H1 (cell line): ENCODE results near the gene JAKMIP2. TPM values are rescaled to one million over a fixed set of nuclear protein-coding genes. Genes with fewer than 3 reads are reported as not detected.

Source experiments
- CTCF ChIA-PET: fragments of 300-600 bp; sonication (Branson Sonifier 250); formaldehyde crosslinking; loops from one replicate; lab custom pipeline; 2021; ENCODE audit not compliant: partially characterized antibody; lab: Charles Lee
- POLR2A ChIA-PET: fragments of 300-600 bp; sonication (Branson Sonifier 250); formaldehyde crosslinking; loops from one replicate; lab custom pipeline; 2021; ENCODE audit warnings: inconsistent platforms; ENCODE audit not compliant: partially characterized antibody; lab: Charles Lee
- DNase-seq, 2 experiments: peaks; one replicate each; pipeline versions ENCODE4 v3.0.0 to v3.0.0-alpha.2; 2010 to 2022; ENCODE audit warnings: low spot score in 2 of 2, low read depth in 1 of 2, mixed read lengths in 1 of 2
- FAIRE-seq: peaks from 2 replicates; lab custom pipeline; 2011; peaks lifted over from hg19 to GRCh38; lab: Jason Lieb, UNC
- H2AFZ ChIP-seq: 2 replicates; pipeline ENCODE4 v1.8.1; 2012; ENCODE audit warnings: low read length, inconsistent platforms
- H2AK5ac ChIP-seq: 2 replicates; pipeline ENCODE4 v1.6.1; 2013; ENCODE audit warnings: low read depth, low read length
- H2BK120ac ChIP-seq: replicated peaks from 2 replicates; pipeline ENCODE3; 2013; ENCODE audit warnings: low read depth, low read length, inconsistent platforms
- H2BK12ac ChIP-seq: 2 replicates; pipeline ENCODE4 v1.6.1; 2013; ENCODE audit warnings: low read depth, low read length
- H2BK15ac ChIP-seq: 2 replicates; pipeline ENCODE4 v1.6.1; 2013; ENCODE audit warnings: low read length
- H2BK20ac ChIP-seq: 2 replicates; pipeline ENCODE4 v1.6.1; 2013; ENCODE audit warnings: low read length
- H2BK5ac ChIP-seq: 2 replicates; pipeline ENCODE4 v1.6.1; 2013; ENCODE audit warnings: low read depth, low read length
- H3K14ac ChIP-seq: 2 replicates; pipeline ENCODE4 v1.6.1; 2013; ENCODE audit warnings: inconsistent platforms; ENCODE audit not compliant: insufficient read length
- H3K18ac ChIP-seq: 2 replicates; pipeline ENCODE4 v1.6.1; 2013; ENCODE audit warnings: low read length; ENCODE audit errors: extremely low read depth
- H3K23ac ChIP-seq: 2 replicates; pipeline ENCODE4 v1.6.1; 2013; ENCODE audit warnings: inconsistent platforms; ENCODE audit not compliant: insufficient read length
- H3K23me2 ChIP-seq: 2 replicates; pipeline ENCODE4 v1.6.1; 2013; ENCODE audit warnings: low read depth, low read length
- H3K27ac ChIP-seq: 2 replicates; pipeline ENCODE4 v1.6.1; 2011; ENCODE audit warnings: low read depth, low read length, inconsistent platforms
- H3K27me3 ChIP-seq, 4 experiments: replicated peaks in 1 of 4; 1 replicate in 1 of 4; 2 replicates in 3 of 4; pipeline versions ENCODE4 v1.6.1 to v1.8.1; 2011 to 2013; ENCODE audit warnings: low read length in 3 of 4, mild to moderate bottlenecking in 3 of 4, inconsistent platforms in 2 of 4, mixed read lengths in 2 of 4, moderate library complexity in 1 of 4; ENCODE audit not compliant: control insufficient read depth in 3 of 4, insufficient read depth in 3 of 4; ENCODE audit errors: extremely low read depth in 1 of 4
- H3K36me3 ChIP-seq, 4 experiments: 2 replicates each; pipeline versions ENCODE4 v1.6.1 to v1.8.1; 2011 to 2013; ENCODE audit warnings: mild to moderate bottlenecking in 4 of 4, low read length in 3 of 4, moderate library complexity in 2 of 4, control low read depth in 1 of 4, inconsistent platforms in 1 of 4; ENCODE audit not compliant: insufficient read depth in 4 of 4, control insufficient read depth in 2 of 4
- H3K4ac ChIP-seq: replicated peaks from 2 replicates; pipeline ENCODE3; 2013; ENCODE audit warnings: low read length, low read depth, mixed read lengths, inconsistent platforms; ENCODE audit not compliant: insufficient read length
- H3K4me1 ChIP-seq, 4 experiments: replicated peaks in 1 of 4; 1 replicate in 1 of 4; 2 replicates in 3 of 4; pipeline versions ENCODE4 v1.6.1 to v1.8.1; 2011 to 2013; ENCODE audit warnings: low read length in 3 of 4, inconsistent platforms in 2 of 4, mixed read lengths in 1 of 4; ENCODE audit not compliant: insufficient read depth in 4 of 4, control insufficient read depth in 3 of 4
- H3K4me2 ChIP-seq, 2 experiments: 2 replicates each; pipeline versions ENCODE4 v1.6.1 to v1.8.1; 2011 to 2013; ENCODE audit warnings: low read depth in 2 of 2, low read length in 2 of 2, control low read depth in 1 of 2, inconsistent platforms in 1 of 2, mild to moderate bottlenecking in 1 of 2; ENCODE audit not compliant: insufficient read depth in 1 of 2
- H3K4me3 ChIP-seq, 4 experiments: fragments of 200-600, 300-600 bp in 1 of 4; sonication (generic), shearing (Covaris generic), sonication (Bioruptor Twin) in 1 of 4; 2 replicates each; pipeline versions ENCODE4 v1.5.1 to v1.8.1; 2011 to 2016; ENCODE audit warnings: low read length in 4 of 4, low read depth in 3 of 4, control low read depth in 2 of 4, inconsistent platforms in 2 of 4, mild to moderate bottlenecking in 2 of 4, mixed read lengths in 1 of 4, moderate library complexity in 1 of 4; ENCODE audit not compliant: insufficient read depth in 2 of 4; ENCODE audit errors: extremely low read depth in 1 of 4
- H3K56ac ChIP-seq: replicated peaks from 2 replicates; pipeline ENCODE3; 2013; ENCODE audit warnings: low read depth, mild to moderate bottlenecking, mixed read lengths, low read length, inconsistent platforms; ENCODE audit not compliant: insufficient read length
- H3K79me1 ChIP-seq: 2 replicates; pipeline ENCODE4 v1.6.1; 2013; ENCODE audit warnings: low read depth, low read length, control low read depth
- H3K79me2 ChIP-seq, 2 experiments: 2 replicates each; pipeline versions ENCODE4 v1.6.1 to v1.8.1; 2012 to 2013; ENCODE audit warnings: low read length in 2 of 2, mild to moderate bottlenecking in 2 of 2, inconsistent platforms in 1 of 2; ENCODE audit not compliant: insufficient read depth in 2 of 2, control insufficient read depth in 1 of 2
- H3K9ac ChIP-seq, 4 experiments: replicated peaks in 1 of 4; 1 replicate in 1 of 4; 2 replicates in 3 of 4; pipeline versions ENCODE4 v1.6.1 to v1.8.1; 2011 to 2013; ENCODE audit warnings: low read depth in 3 of 4, low read length in 3 of 4, control low read depth in 2 of 4, mild to moderate bottlenecking in 2 of 4, moderate library complexity in 2 of 4, inconsistent platforms in 1 of 4; ENCODE audit errors: extremely low read depth in 1 of 4
- H3K9me3 ChIP-seq, 2 experiments: 2 replicates each; pipeline versions ENCODE4 v1.6.1 to v1.8.1; 2012 to 2013; ENCODE audit warnings: mild to moderate bottlenecking in 2 of 2, moderate library complexity in 2 of 2, control low read depth in 1 of 2, inconsistent platforms in 1 of 2, low read depth in 1 of 2, low read length in 1 of 2, mixed read lengths in 1 of 2; ENCODE audit not compliant: insufficient read depth in 2 of 2
- H4K20me1 ChIP-seq, 2 experiments: replicated peaks in 1 of 2; 2 replicates each; pipeline versions ENCODE3 to v1.8.1; 2011 to 2013; ENCODE audit warnings: inconsistent platforms in 2 of 2, low read length in 2 of 2, mild to moderate bottlenecking in 1 of 2; ENCODE audit not compliant: insufficient read depth in 2 of 2, control insufficient read depth in 1 of 2
- H4K5ac ChIP-seq: 2 replicates; pipeline ENCODE4 v1.6.1; 2013; ENCODE audit warnings: low read length, low read depth, mixed read lengths, inconsistent platforms; ENCODE audit not compliant: insufficient read length
- H4K8ac ChIP-seq: 2 replicates; pipeline ENCODE4 v1.8.0; 2013; ENCODE audit warnings: mild to moderate bottlenecking, moderate library complexity, low read length, inconsistent platforms; ENCODE audit not compliant: insufficient read depth; ENCODE audit errors: extremely low read depth
- H4K91ac ChIP-seq: replicated peaks from 2 replicates; pipeline ENCODE3; 2013; ENCODE audit warnings: low read length, mixed read lengths, inconsistent platforms; ENCODE audit not compliant: insufficient read length
- CEBPB ChIP-seq: IDR thresholded peaks from 2 replicates; pipeline ENCODE4 v1.6.1; 2012; ENCODE audit warnings: low read depth, low read length
- CTCF ChIP-seq, 3 experiments: IDR thresholded peaks; 1 replicate in 2 of 3; 2 replicates in 1 of 3; pipeline versions ENCODE4 v1.5.1 to v1.6.1; 2011; ENCODE audit warnings: low read length in 3 of 3, mild to moderate bottlenecking in 3 of 3, inconsistent platforms in 2 of 3, low read depth in 1 of 3, moderate library complexity in 1 of 3; ENCODE audit not compliant: insufficient read depth in 1 of 3; ENCODE audit errors: control extremely low read depth in 1 of 3
- EGR1 ChIP-seq: IDR thresholded peaks from 2 replicates; pipeline ENCODE4 v1.6.1; 2011; ENCODE audit warnings: low read depth, low read length, borderline replicate concordance
- JUND ChIP-seq: IDR thresholded peaks from 2 replicates; pipeline ENCODE4 v1.6.1; 2011; ENCODE audit warnings: mild to moderate bottlenecking, improper control_type of control experiment, low read length
- SAP30 ChIP-seq: fragments of 300-600 bp; sonication (generic); IDR thresholded peaks from 2 replicates; pipeline ENCODE4 v1.7.1; 2012; ENCODE audit warnings: low read length, moderate library complexity, mild to moderate bottlenecking, inconsistent platforms; ENCODE audit not compliant: insufficient read depth, insufficient replicate concordance
- SIX5 ChIP-seq: IDR thresholded peaks from 2 replicates; pipeline ENCODE4 v1.6.1; 2011; ENCODE audit warnings: mild to moderate bottlenecking, low read depth, low read length
- SP2 ChIP-seq: IDR thresholded peaks from 2 replicates; pipeline ENCODE4 v1.6.1; 2012; ENCODE audit warnings: mild to moderate bottlenecking, low read length, inconsistent platforms
- TAF7 ChIP-seq: optimal IDR thresholded peaks from 2 replicates; pipeline ENCODE3; 2011; ENCODE audit warnings: low read depth, mild to moderate bottlenecking, inconsistent platforms, low read length, moderate library complexity, borderline replicate concordance
- ZNF274 ChIP-seq: IDR thresholded peaks from 2 replicates; pipeline ENCODE4 v1.7.0; 2012; ENCODE audit warnings: low read length, borderline replicate concordance; ENCODE audit errors: extremely low read depth
- WGBS, 2 experiments: shearing (Covaris generic) in 1 of 2; methylation state at CpG; one replicate each; pipeline versions ENCODE4 v1.1.6 to v1.1.7; 2013 to 2015; ENCODE audit warnings: low lambda C conversion rate in 2 of 2, mixed read lengths in 2 of 2, inconsistent platforms in 1 of 2, low coverage in 1 of 2, missing lambda C conversion rate in 1 of 2; ENCODE audit not compliant: insufficient replicate concordance in 2 of 2, insufficient coverage in 1 of 2, insufficient read length in 1 of 2; ENCODE audit errors: extremely low coverage in 1 of 2, missing lambda C conversion rate in 1 of 2; 5-methylcytosine and 5-hydroxymethylcytosine counted together
- polyA plus RNA-seq, 7 experiments: library from polyadenylated mRNA; depleted of rRNA in 3 of 7; stranded (reverse) in 5 of 7; unstranded in 2 of 7; fragments of >200 nt in 5 of 7; fragments of 200-250 nt in 2 of 7; gene quantifications; 1 replicate in 5 of 7; 2 replicates in 1 of 7; 4 replicates in 1 of 7; pipeline versions ENCODE4 v1.2.1 to v1.2.3, GENCODE V29; 2011 to 2013; ENCODE audit warnings: missing spikeins in 2 of 7, mixed read lengths in 2 of 7
- total RNA-seq: library from RNA; stranded (reverse); fragmentation: NEBNext Ultra II Directional; extraction: Animal tissue kit (Norgen Biotek cat#: 25700); gene quantifications from 2 replicates; pipeline ENCODE4 v1.2.1, GENCODE V29; 2021

Gene JAKMIP2
- total and polyA plus RNA-seq, 2 of the 8 experiments (the other 6 are each of a cell fraction or from before 2014, with no cell fraction given) = 2.4 to 13.6 TPM

DNA sequence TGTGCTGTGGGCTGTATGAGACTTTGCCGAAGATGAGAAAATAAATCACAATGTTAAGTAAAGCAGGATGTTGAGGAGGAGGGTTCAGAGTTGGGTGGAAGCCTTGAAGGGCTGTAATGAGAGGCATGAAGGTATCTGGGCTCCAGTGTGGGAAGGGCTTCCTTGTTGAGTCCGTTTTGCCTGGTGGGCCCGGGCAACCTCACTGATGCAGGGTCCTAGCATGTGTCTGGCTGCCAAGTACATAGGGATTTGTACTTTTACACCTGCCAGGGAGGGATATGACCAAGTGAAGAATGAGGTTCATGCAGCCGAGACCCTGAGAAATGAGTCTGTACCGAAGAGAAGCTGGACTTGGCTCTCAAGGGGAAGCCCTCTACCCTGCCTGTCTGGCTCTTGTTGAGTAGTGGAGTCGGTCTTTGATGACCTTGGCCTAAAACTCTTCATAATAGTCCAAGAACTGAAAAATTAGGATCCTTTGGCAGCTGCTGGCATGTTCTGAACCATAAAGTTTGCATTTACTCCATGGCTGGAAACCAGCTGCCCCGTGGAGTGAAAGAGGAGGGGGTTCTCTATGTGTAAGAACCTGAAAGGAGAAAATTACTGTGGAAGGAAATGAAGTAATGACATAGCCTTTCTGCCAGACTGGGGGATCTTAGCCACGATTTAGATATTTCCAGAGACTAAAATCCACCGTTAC lies 213.7 kb downstream of the JAKMIP2 start:
- peak overlapping the region; percentile 97 for H3K18ac ChIP-seq
- no peaks in the 10 kb centered on the region; the same call in 1 of the 2 replicates for H3K23me2 ChIP-seq
- no peaks in the 10 kb centered on the region for H4K20me1 ChIP-seq
- peaks cover under 1 to 38% (median 18%) of the 10 kb centered on the region in 4 experiments; a peak in 6 of 8 replicates for H3K36me3 ChIP-seq
- peak overlapping the region; percentile 82 for H4K5ac ChIP-seq
- peaks cover 8 to 27% (median 18%) of the 10 kb centered on the region in 4 experiments; a peak in 5 of 7 replicates for H3K4me1 ChIP-seq
- 74% methylated on average over 9 of the region's 9 CpGs; no CpG with 5 or more reads in 1 of the 2 experiments for WGBS, 2 experiments
- H3K4me2 ChIP-seq = peak overlapping the region; percentile 5 to 26
- H3K23ac ChIP-seq = no peak overlapping the region
- no peak overlapping the region for H3K14ac ChIP-seq
- H2AK5ac ChIP-seq = peak overlapping the region; percentile 87
- ChIA-PET POLR2A (interaction anchor here (0.6 to 1.2 kb wide), 5 partner anchors 9 to 117 kb away, joined by 3 to 6 read pairs (median 3); no protein-coding TSS in a partner anchor), CTCF (interaction anchor here (0.6 to 1.3 kb wide), 5 partner anchors 9 to 172 kb away, joined by 3 to 8 read pairs (median 4); no protein-coding TSS in a partner anchor)
- H3K79me2 ChIP-seq = peaks cover 7 to 76% of the 10 kb centered on the region in 2 experiments; a peak in 3 of 4 replicates
- no peaks in the 10 kb centered on the region for H3K27me3 ChIP-seq
- H2BK12ac ChIP-seq = peak overlapping the region; percentile 89
- peak overlapping the region; percentile 99 for H4K91ac ChIP-seq
- H3K4ac ChIP-seq = peak overlapping the region; percentile 87
- peak overlapping the region; percentile 35 for H3K56ac ChIP-seq
- H2BK15ac ChIP-seq = no peak overlapping the region
- H2BK120ac ChIP-seq = peak overlapping the region; percentile 90
- H3K79me1 ChIP-seq = peaks cover 2% of the 10 kb centered on the region; the same call in 1 of the 2 replicates
- peak overlapping the region; percentile 97 for H2BK20ac ChIP-seq
- FAIRE-seq (no peak), DNase-seq (no peak)
- peak overlapping the region in 1 of 4 experiments; percentile 10; a peak in 1 of 7 replicates for H3K9ac ChIP-seq
- no peaks in the 10 kb centered on the region for H3K9me3 ChIP-seq
- 0 out of 2 replicates have a peak overlapping the region, but pooled peaks have one; percentile 12 for H4K8ac ChIP-seq
- no peak overlapping the region for H2AFZ ChIP-seq
- H2BK5ac ChIP-seq = peak overlapping the region; percentile 99
- H3K27ac ChIP-seq = peak overlapping the region; percentile 90
- 0 out of 8 replicates have a peak overlapping the region, but pooled peaks of 1 of the 4 experiments have one; percentile 15 for H3K4me3 ChIP-seq
- TF ChIP-seq EGR1 (no peak), CTCF (IDR thresholded peaks at IDR 0.05; ENCODE audit: control extremely low read depth in 1 of 3, insufficient read depth in 1 of 3, low read depth in 1 of 3, low read length in 3 of 3) (no peak), SAP30 (no peak), TAF7 (no peak), SIX5 (no peak), ZNF274 (no peak), CEBPB (no peak), SP2 (no peak), JUND (no peak)
